Type B pancreatic cell (in vitro differentiated cells): ENCODE results near the gene MCM9. TPM values are rescaled to one million over a fixed set of nuclear protein-coding genes. Genes with fewer than 3 reads are reported as not detected.

Source experiments
- DNase-seq: peaks from one replicate; pipeline ENCODE4 v3.0.0; 2021; ENCODE audit warnings: mixed read lengths; ENCODE audit not compliant: unreplicated experiment; ENCODE audit errors: extremely low spot score
- H3K27ac Mint-ChIP-seq: 2 replicates; pipeline ENCODE4 v1.8.0; 2021; ENCODE audit warnings: mild to moderate bottlenecking, mixed read lengths
- H3K27me3 Mint-ChIP-seq: 2 replicates; pipeline ENCODE4 v1.8.0; 2021; ENCODE audit warnings: mixed read lengths
- H3K36me3 Mint-ChIP-seq: 2 replicates; pipeline ENCODE4 v1.8.0; 2021; ENCODE audit warnings: mixed read lengths
- H3K4me1 Mint-ChIP-seq: one replicate; pipeline ENCODE4 v1.8.0; 2021; ENCODE audit warnings: mixed read lengths; ENCODE audit not compliant: unreplicated experiment
- H3K4me3 Mint-ChIP-seq: 2 replicates; pipeline ENCODE4 v1.8.0; 2021; ENCODE audit warnings: mild to moderate bottlenecking, mixed read lengths
- H3K9me3 Mint-ChIP-seq: 2 replicates; pipeline ENCODE4 v1.8.0; 2021; ENCODE audit warnings: mixed read lengths
- CTCF ChIP-seq: fragments of 200-600 bp; sonication (generic); conservative IDR thresholded peaks from 2 replicates; pipeline ENCODE4 v1.5.0; 2021; ENCODE audit warnings: antibody characterized with exemption, mild to moderate bottlenecking
- total RNA-seq: library from RNA; stranded (reverse); gene quantifications from 2 replicates; pipeline ENCODE4 v1.2.1, GENCODE V29; 2021; ENCODE audit warnings: low replicate concordance

MCM9 gene
- total RNA-seq, 1 donor from 2014 or later = 19.6 TPM

- Mint-ChIP-seq H3K9me3 (no peaks in the 10 kb centered on the region), H3K4me3 (no peak overlapping the region), H3K36me3 (peaks cover 41% of the 10 kb centered on the region), H3K27ac (no peak overlapping the region), H3K27me3 (no peaks in the 10 kb centered on the region), H3K4me1 (no peaks in the 10 kb centered on the region)
- TF ChIP-seq CTCF = no peak
- no peak for DNase-seq
These were observed 17.2 kb downstream of the MCM9 start for GRCh38 chr6:118917546-118918328.

- Mint-ChIP-seq H3K36me3 (peaks cover 43% of the 10 kb centered on the region), H3K4me3 (no peak overlapping the region), H3K27me3 (no peaks in the 10 kb centered on the region), H3K4me1 (no peaks in the 10 kb centered on the region), H3K27ac (no peak overlapping the region), H3K9me3 (no peaks in the 10 kb centered on the region)
- DNase-seq = no peak
- no peak for TF ChIP-seq CTCF
These were observed 20.4 kb downstream of the MCM9 start for GRCh38 chr6:118914598-118914997.

GRCh38 chr6:118913161-118913560 lies 21.8 kb downstream of the MCM9 start:
- TF ChIP-seq CTCF = no peak
- H3K27ac Mint-ChIP-seq = no peak overlapping the region
- H3K9me3 Mint-ChIP-seq = no peaks in the 10 kb centered on the region
- H3K27me3 Mint-ChIP-seq = no peaks in the 10 kb centered on the region
- H3K4me1 Mint-ChIP-seq = no peaks in the 10 kb centered on the region
- no peak overlapping the region for H3K4me3 Mint-ChIP-seq
- DNase-seq = no peak
- H3K36me3 Mint-ChIP-seq = peaks cover 40% of the 10 kb centered on the region

GRCh38 chr6:118912646-118913045 lies 22.3 kb downstream of the MCM9 start:
- no peak for DNase-seq
- H3K4me3 Mint-ChIP-seq = no peak overlapping the region
- no peak overlapping the region for H3K27ac Mint-ChIP-seq
- H3K36me3 Mint-ChIP-seq = peaks cover 42% of the 10 kb centered on the region
- TF ChIP-seq CTCF = no peak
- H3K9me3 Mint-ChIP-seq = no peaks in the 10 kb centered on the region
- H3K4me1 Mint-ChIP-seq = no peaks in the 10 kb centered on the region
- H3K27me3 Mint-ChIP-seq = no peaks in the 10 kb centered on the region

GRCh38 chr6:118908441-118908840 lies 26.5 kb downstream of the MCM9 start:
- Mint-ChIP-seq H3K27me3 (no peaks in the 10 kb centered on the region), H3K36me3 (peaks cover 42% of the 10 kb centered on the region), H3K4me1 (peaks cover 4% of the 10 kb centered on the region), H3K27ac (no peak overlapping the region), H3K4me3 (no peak overlapping the region), H3K9me3 (no peaks in the 10 kb centered on the region)
- no peak for DNase-seq
- TF ChIP-seq CTCF = no peak
